ENCODE measurements around the gene WASF2. TPM values are rescaled to one million over a fixed set of nuclear protein-coding genes. Genes with fewer than 3 reads are reported as not detected.

WASF2 gene
- polyA plus RNA-seq, 5 donors, result 106 to 137 (median 126) TPM

DNA sequence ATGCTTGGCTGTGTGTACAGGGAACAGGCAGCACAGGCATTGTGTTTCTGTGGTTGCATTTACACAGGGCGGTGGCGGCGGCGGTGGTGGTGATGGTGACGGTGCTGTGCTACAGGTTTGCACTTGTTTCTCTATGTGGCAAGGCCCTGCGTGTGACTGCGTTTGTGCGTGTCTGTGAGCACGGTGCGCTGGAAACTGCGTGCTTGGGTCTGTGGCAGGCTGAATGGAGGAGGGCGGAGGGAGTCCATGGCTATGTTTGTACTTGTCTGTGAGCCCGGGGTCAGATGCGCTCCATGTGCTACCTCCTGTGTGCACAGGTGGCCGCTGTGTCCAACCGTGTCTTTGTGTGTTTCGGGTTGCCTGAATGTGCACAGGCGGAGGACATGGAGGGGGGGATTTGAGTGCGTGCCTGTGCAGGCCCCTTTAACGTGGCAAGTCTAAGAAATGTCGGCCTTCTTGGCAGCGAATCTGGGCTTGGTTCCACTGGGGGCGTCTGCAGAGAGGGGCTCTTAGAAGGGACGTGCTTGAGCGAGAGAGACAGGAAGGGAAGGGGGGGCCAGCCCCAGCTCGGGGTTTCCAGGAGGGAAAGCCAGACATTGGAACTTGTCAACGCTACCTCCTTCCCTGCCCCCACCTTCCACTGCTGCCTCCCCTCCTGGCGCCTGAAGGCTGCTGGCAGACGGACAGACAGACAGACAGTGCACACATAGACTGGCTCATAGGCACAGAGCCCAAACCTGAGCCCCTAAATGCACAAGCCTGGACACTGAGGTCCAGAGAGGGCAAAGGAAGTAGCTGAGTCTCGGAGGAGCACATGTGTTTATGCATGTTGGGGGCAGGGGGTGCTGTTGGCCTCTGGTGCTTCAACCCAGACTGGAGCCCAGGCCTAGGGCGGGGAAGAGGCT is 32.7 kb upstream of the WASF2 start:
- DNase-seq, result peak; percentile 78 to 82

DNA sequence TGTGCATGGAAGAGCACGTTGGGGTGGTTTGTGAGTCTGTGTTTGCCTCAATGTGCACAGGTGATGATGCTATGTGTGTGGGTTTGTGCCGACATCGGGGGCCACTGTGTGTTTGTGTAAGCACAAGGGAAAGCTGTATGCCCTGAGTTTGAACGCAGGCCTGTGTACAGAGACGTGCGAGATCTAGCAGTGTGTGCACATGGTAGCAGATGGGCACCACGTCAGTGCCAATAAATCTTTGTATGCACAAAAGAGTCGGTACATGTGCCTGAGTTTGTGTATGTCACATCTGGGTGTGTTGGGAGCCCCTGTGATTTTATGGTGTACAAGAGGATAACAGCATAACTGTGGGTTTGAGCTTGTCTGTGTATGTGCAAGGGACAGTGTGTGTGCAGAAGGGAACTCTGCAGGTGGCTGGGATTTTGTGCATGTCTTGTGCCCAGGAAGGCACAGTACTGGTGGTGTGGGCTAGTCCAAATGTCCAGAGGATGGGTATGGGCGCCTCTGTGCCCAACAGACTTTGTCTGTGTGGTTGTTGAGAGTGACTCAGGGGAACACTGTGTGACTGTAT is 32.0 kb upstream of the WASF2 start:
- DNase-seq, result no peak

DNA sequence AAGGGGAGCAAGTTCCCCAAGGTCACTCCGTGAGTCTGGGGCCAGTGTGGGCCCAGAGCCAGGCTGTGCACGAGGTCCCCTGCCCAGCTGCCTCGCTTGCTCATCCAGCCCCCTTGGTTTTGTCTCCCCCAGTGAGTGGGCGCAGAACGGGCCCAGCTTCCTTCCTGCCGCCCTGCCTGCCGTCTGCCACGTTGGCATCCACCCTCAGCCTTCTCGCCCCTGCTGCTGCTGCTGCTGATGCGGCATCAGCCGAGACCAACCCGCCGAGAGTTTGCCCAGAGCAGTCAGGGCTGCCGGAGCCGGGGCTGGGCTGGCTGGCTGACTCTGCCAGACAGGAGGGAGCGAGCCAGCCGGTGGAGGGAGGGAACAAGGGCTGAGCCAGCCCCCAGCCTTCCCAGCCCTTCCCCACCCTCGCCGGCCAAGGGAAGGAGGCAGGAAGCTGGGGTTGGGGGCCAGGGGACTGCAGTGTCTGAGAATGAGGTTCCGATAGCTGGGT is 31.4 kb upstream of the WASF2 start:
- DNase-seq, result no peak

DNA sequence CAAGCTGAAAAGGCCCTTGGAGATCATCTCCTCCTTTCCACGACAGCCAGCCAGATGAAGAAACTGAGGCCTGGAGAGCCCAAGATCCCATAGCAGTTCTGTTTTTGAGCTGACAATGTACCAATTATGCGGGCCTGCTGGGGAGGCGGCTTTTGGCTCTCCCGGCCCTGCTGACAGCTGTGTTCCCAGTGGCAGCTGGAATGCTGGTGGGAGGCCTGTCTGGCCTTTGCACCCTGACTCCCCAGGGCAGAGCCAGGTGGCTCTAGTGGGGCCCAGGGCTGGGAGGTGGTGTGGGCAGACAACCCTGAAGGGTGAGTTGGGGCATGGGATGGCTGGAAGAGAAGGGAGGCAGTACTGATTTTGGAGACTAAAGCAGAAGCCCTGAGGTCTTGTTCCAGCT is 30.7 kb upstream of the WASF2 start:
- no peak for DNase-seq

- DNase-seq, result no peak
Observed at GRCh38 chr1:27519331-27520258, 29.6 kb upstream of the WASF2 start.

DNA sequence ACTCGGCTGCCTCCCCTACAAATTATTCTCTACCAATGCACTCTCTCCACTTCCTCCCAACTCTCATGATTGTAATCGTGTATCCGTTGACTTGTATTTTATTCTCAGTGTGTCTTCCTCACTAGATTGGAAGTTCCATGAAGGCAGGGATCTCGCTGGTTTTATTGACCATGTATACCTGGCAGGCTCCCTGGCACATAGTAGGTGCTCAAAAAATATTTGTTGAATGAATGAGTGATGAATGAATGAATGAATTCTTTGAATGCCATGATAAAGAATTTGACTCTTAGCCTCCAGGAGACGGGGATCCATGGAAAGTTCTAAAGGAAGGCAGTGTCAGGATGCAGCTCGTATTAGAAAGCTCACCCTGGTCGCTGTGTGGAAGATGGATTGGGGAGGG is 28.8 kb upstream of the WASF2 start:
- no peak for DNase-seq

DNA sequence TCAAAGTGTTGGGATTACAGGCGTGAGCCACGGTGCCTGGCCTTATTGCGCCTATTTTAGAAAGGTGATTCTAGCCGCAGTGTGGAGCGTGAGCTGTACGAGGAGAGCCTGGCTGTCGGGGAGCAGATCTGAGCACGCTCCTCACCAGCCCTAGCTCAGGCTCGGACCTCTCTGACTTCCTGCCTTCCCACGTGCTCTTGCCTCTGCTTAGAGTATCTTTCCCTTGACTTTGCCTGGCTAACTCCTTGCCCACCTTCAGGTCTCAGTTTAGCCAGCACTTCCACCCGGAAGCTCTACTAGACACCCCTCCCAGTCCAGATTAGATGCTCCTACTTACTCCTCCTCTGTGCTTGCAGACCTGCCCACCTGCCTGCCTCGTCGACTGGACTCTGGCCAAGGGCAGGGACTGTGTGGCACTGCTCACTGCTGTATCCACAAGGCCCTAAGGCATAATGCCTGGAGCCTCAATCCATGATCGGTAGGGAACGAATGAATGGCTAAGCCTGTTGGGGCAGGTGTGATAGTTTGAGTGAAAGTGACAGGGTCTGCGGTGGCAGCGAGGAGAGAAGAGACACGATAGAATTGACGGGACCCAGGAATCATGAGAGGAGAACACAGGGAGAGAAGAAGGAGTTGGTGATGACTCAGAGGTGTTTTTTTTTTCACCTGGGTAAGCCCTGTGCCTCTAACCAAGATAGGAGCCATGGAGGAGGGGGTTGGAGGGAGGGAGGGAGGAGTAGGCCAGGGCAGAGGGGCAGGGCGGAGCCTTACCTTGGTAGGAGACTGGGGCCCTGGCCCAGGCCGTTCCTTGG is 28.1 kb upstream of the WASF2 start:
- no peak for DNase-seq

- no peak for DNase-seq
Observed at GRCh38 chr1:27517301-27517700, 27.3 kb upstream of the WASF2 start.

DNA sequence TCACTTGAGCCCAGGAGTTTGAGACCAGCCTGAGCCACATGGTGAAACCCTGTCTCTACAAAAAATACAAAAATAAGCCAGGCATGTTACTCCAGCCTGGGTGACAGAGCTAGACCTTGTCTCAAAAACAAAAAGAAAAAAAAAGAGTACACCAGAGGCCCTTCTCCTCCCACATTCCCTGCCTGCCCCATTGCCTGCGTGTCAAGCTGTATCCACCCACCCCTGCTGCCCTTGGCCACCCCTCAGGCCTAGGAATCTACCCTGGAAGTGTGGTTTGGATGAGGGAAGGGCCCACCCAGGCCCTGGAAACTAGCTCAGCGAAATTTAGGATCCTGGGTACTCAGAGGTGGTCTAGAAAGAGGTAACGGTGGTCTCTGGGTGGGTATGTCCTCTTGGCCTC is 25.7 kb upstream of the WASF2 start:
- DNase-seq, result no peak

- no peak for DNase-seq
Observed at GRCh38 chr1:27513958-27514357, 24.0 kb upstream of the WASF2 start.

DNA sequence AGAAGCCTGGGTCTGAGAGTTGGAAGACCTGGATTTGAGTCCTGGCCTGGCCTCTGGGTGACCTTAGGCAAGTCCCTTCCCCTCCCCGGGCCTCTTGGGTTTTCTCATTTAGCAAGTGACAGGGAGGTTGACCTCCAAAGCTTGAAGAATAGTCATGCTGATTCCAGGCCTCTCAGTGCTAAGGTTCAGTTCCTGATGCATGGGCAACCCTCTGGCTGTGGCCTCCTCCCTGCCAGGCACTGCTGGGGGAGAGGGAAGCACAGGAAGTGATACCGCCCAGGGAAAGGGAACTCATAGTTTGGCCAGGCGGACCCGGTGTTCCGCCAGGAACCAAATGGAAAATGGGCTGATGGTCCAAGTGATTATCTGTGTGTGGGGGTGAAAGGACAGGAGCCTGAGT is 23.6 kb upstream of the WASF2 start:
- no peak for DNase-seq

DNA sequence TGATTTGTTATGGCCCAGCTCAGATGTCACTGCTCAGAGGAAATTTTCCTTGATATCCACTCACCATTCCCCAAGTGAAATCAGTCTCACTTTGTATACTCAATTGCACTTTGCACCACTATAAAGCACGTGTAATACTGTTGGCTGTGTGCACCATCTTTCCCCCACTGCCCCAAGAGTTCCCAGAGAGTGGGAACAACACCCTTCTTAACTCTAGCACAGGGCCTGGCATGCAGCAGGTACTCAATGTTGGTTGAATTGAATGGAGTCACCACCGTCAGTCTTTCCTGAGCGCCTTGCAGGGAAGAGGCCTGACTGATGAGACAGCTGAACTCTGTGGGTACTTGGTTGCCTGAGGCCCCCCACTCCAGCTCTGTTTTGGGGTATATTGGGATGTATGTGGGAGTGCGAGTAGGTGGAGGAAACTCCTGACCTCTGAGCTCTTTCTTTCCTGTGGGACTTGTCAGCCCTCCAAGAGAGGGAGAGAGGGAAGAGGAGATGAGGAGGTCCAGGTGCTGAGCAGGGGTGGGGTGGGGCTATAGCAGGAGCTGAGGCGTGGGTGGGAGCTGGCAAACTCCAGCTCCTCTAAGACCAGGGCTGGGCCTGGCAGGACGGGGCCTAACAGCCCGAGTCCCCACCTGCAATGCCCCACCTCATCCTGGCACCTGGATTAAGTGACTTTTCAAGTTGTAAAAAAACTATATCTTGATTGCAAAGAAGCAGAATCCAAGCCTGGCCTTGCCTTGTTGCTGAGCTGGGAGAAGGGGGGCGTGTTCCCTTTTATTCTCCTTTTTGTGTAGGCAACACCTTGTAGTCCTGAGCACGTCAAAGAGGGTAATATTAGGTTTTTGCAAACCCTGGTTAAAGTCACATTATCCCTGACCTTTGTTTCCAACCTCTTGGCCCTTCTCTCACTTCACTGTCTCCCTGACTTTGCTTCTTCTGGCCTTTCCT is 19.4 kb upstream of the WASF2 start:
- DNase-seq, result no peak

DNA sequence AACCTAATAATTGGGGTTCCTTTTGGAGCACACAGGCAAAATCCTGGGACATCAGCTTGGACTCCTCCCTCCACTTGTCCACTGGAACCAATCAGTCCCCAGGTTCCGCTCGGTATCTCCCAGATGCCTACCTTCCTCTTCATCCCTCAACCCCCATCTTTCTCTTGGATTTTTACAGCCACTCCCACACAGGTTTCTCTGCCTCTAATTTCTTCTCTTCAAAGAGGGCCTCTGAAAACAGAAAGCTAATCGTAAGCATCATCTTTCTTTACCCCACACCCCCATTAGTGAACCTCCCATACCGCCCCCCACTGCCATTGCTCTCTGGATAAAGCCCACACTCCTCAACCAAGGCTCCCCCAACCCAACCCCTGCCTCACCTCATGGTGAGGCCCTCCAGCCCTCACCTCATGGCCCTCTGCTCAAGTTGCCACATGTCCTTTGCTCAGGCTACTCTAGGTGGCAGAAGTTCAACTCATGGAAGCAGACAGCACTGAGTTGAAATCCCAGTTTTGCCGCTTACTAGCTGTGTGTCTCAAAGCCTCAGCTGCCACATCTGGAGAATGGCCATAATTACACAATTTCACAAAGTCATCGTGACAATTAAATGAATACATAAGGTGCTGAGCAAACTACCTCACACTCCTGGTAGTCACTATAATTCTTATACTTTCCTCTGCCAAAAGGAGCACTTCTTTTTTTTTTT is 18.1 kb upstream of the WASF2 start:
- DNase-seq, result no peak

GRCh38 chr1:27506703-27507102 is 16.7 kb upstream of the WASF2 start:
- no peak for DNase-seq

DNA sequence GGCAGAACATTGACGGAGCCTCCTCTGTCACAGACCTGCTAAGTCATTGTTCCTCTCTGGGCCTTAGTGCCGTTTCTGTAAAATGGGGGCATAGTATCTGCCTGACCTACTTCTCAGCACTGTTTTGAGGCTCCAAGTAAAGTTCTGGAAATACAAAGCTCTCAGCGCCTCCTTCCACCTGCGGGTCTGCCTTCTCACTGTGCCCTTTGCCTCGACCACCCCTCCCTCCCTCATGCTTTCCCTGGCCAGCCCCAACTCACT is 15.4 kb upstream of the WASF2 start:
- no peak for DNase-seq

DNA sequence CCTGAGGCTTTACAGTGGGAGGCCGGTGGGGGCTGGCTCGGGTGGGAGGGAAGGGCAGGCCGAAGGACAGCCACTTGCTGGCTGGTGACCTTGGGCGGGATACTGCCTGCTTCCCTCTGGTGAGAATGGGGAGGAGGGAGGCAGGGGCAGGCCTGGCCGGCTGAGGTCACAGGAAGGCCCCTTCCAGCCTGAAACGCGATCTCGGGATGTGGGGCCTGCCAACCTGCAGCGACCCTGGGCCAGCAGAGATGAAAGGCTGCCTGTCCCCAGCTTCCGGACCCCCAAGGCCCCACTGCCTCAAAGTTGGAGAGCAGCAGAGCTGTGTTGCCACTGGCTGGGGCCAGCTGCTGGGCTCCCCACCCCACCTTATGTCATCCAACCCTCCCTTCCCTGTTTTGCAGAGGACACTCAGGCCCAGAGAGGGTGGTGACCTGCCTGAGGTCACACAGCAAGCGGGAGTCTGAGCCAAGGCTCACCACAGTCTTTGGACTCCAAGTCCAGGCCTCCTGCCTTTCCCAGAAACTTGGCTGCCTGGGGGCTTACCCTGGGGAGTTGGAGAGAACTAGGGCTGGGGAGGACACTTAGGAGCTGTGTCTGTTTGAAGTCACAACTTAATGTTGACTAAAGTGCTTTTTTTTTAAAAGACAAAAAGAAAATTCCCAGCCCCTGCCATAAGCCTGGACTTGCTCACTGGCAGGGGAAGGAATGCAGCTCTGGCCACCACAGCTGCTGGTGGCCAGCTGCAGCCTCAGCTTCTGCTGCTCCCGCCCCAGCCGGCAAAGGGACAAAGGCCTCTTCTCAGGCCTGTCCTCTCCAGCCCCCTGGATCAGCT is 14.8 kb upstream of the WASF2 start:
- DNase-seq, result peak in 1 of 2 donors; percentile 69

- DNase-seq, result no peak
Observed at GRCh38 chr1:27503844-27504587, 14.0 kb upstream of the WASF2 start.

- DNase-seq, result no peak
Observed at GRCh38 chr1:27503033-27503432, 13.1 kb upstream of the WASF2 start.

All from right lung (tissue), 5 donors.